ENCODE data around the gene KIAA1671. TPM values are rescaled to one million over a fixed set of nuclear protein-coding genes. Genes with fewer than 3 reads are reported as not detected.

Gene KIAA1671
- polyA plus RNA-seq, 1 donor from 2014 or later: 3.0 TPM

- no peak overlapping the region for H3K4me3 ChIP-seq (ENCODE audit: low read length)
- H3K4me2 ChIP-seq (ENCODE audit: low read length): no peak overlapping the region
- no peaks in the 10 kb centered on the region for H3K79me2 ChIP-seq (replicated peaks; ENCODE audit: insufficient read depth, low read length)
- H3F3A ChIP-seq (ENCODE audit: insufficient read depth, low read length, poor library complexity, severe bottlenecking): no peaks in the 10 kb centered on the region
- no peaks in the 10 kb centered on the region for H3K9me2 ChIP-seq (ENCODE audit: insufficient read depth, low read length)
- no peaks in the 10 kb centered on the region for H3K36me3 ChIP-seq (ENCODE audit: insufficient read depth, low read length)
- H3K27ac ChIP-seq (ENCODE audit: low read length): no peak overlapping the region
- H2AFZ ChIP-seq (ENCODE audit: low read depth, low read length): no peak overlapping the region
- no peaks in the 10 kb centered on the region for H3K27me3 ChIP-seq (ENCODE audit: insufficient read depth, low read depth, low read length)
- no peaks in the 10 kb centered on the region for H4K20me1 ChIP-seq (ENCODE audit: insufficient read depth)
- TF ChIP-seq MXI1 (conservative IDR thresholded peaks at IDR 0.05; ENCODE audit: poor library complexity, severe bottlenecking) (no peak), TAF1 (IDR thresholded peaks at IDR 0.05; ENCODE audit: low read depth) (no peak), CTCF (IDR thresholded peaks at IDR 0.05; ENCODE audit: poor library complexity, severe bottlenecking) (no peak), POLR2AphosphoS5 (IDR thresholded peaks at IDR 0.05) (no peak), RAD21 (conservative IDR thresholded peaks at IDR 0.05) (no peak), REST (IDR thresholded peaks at IDR 0.05; ENCODE audit: borderline replicate concordance) (no peak), SMC3 (conservative IDR thresholded peaks at IDR 0.05; ENCODE audit: poor library complexity) (no peak), EP300 (conservative IDR thresholded peaks at IDR 0.05; ENCODE audit: poor library complexity, severe bottlenecking) (no peak), EZH2 (IDR thresholded peaks at IDR 0.05; ENCODE audit: borderline replicate concordance, insufficient read depth, low read length, poor library complexity, severe bottlenecking) (no peak)
- H3K9me3 ChIP-seq (ENCODE audit: low read length): no peaks in the 10 kb centered on the region
- H3K9ac ChIP-seq (ENCODE audit: low read length): no peak overlapping the region
Observed at GRCh38 chr22:24985826-24986214, 33.3 kb downstream of the KIAA1671 start.

GRCh38 chr22:24986816-24987215, 34.3 kb downstream of the KIAA1671 start:
- Histone ChIP-seq H4K20me1 (ENCODE audit: insufficient read depth) (no peaks in the 10 kb centered on the region), H3K9me3 (ENCODE audit: low read length) (no peaks in the 10 kb centered on the region), H3K4me2 (ENCODE audit: low read length) (no peak overlapping the region)

More at GRCh38 chr22:24986816-24987215, 34.3 kb downstream of the KIAA1671 start:
- Histone ChIP-seq H3K27me3 (ENCODE audit: insufficient read depth, low read depth, low read length) (no peaks in the 10 kb centered on the region), H3K36me3 (ENCODE audit: insufficient read depth, low read length) (no peaks in the 10 kb centered on the region), H3K27ac (ENCODE audit: low read length) (no peak overlapping the region), H3K9me2 (ENCODE audit: insufficient read depth, low read length) (no peaks in the 10 kb centered on the region), H3K4me3 (ENCODE audit: low read length) (no peak overlapping the region), H3K9ac (ENCODE audit: low read length) (no peak overlapping the region), H3K79me2 (replicated peaks; ENCODE audit: insufficient read depth, low read length) (no peaks in the 10 kb centered on the region), H3F3A (ENCODE audit: insufficient read depth, low read length, poor library complexity, severe bottlenecking) (no peaks in the 10 kb centered on the region), H2AFZ (ENCODE audit: low read depth, low read length) (no peak overlapping the region)
- no peak for TF ChIP-seq TAF1 (IDR thresholded peaks at IDR 0.05; ENCODE audit: low read depth)
- no peak for TF ChIP-seq RAD21 (conservative IDR thresholded peaks at IDR 0.05)
- no peak for TF ChIP-seq EZH2 (IDR thresholded peaks at IDR 0.05; ENCODE audit: borderline replicate concordance, insufficient read depth, low read length, poor library complexity, severe bottlenecking)
- TF ChIP-seq POLR2AphosphoS5 (IDR thresholded peaks at IDR 0.05): no peak
- no peak for TF ChIP-seq EP300 (conservative IDR thresholded peaks at IDR 0.05; ENCODE audit: poor library complexity, severe bottlenecking)
- TF ChIP-seq CTCF (IDR thresholded peaks at IDR 0.05; ENCODE audit: poor library complexity, severe bottlenecking): no peak
- TF ChIP-seq SMC3 (conservative IDR thresholded peaks at IDR 0.05; ENCODE audit: poor library complexity): no peak
- no peak for TF ChIP-seq REST (IDR thresholded peaks at IDR 0.05; ENCODE audit: borderline replicate concordance)
- TF ChIP-seq MXI1 (conservative IDR thresholded peaks at IDR 0.05; ENCODE audit: poor library complexity, severe bottlenecking): no peak
